ENCODE results near the gene GADL1. TPM values are rescaled to one million over a fixed set of nuclear protein-coding genes. Genes with fewer than 3 reads are reported as not detected.

GADL1 gene
- total RNA-seq, 1 experiment from 2014 or later = not detected

DNA sequence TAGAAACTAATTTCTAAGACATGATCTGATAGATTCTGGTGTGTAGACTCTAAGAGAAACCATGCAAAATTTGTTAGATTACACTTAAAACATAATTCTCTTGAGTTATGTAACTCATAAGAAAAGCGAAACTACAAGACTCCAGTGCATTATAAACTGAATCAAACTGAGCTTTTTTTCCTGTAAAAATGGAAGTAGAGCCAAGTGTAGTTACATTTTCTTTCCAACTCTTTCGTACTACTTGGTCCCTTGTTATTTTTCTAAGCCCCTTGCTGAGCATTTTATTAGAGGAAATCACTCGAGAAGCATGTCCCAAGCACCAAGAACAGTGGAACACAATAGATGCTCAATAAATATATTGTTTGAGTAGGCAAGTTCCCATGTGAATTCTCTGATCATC, 130.2 kb downstream of the GADL1 start:
- RAD21 ChIA-PET (ENCODE audit: low non-redundant PET in 1 of 2, low total read pairs in 2 of 2, uncharacterized antibody in 2 of 2, unreplicated experiment in 2 of 2) = no interaction called here
- H3K4me3 ChIP-seq (replicated peaks in 1 of 2; ENCODE audit: low read depth in 1 of 2, low read length in 2 of 2) = no peak overlapping the region
- H3K9me2 ChIP-seq (ENCODE audit: insufficient read depth) = no peaks in the 10 kb centered on the region
- no peaks in the 10 kb centered on the region for H4K20me1 ChIP-seq (ENCODE audit: insufficient read depth)
- CTCF ChIA-PET = no interaction called here
- TF ChIP-seq RAD21 (IDR thresholded peaks at IDR 0.05; ENCODE audit: low read depth) (no peak), SRF (IDR thresholded peaks at IDR 0.05; ENCODE audit: low read depth) (no peak), POLR2AphosphoS5 (IDR thresholded peaks at IDR 0.05; ENCODE audit: low read depth, low read length) (no peak), SIN3A (IDR thresholded peaks at IDR 0.05; ENCODE audit: low read depth) (no peak), POLR2A (IDR thresholded peaks at IDR 0.05; ENCODE audit: borderline replicate concordance, extremely low read depth, insufficient read depth, insufficient read length) (no peak), CBX3 (IDR thresholded peaks at IDR 0.05; ENCODE audit: low read depth) (no peak)
- TF ChIP-seq, protein P1, sequence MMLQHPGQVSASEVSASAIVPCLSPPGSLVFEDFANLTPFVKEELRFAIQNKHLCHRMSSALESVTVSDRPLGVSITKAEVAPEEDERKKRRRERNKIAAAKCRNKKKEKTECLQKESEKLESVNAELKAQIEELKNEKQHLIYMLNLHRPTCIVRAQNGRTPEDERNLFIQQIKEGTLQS (IDR thresholded peaks at IDR 0.05) = no peak
- TF ChIP-seq, protein P2, sequence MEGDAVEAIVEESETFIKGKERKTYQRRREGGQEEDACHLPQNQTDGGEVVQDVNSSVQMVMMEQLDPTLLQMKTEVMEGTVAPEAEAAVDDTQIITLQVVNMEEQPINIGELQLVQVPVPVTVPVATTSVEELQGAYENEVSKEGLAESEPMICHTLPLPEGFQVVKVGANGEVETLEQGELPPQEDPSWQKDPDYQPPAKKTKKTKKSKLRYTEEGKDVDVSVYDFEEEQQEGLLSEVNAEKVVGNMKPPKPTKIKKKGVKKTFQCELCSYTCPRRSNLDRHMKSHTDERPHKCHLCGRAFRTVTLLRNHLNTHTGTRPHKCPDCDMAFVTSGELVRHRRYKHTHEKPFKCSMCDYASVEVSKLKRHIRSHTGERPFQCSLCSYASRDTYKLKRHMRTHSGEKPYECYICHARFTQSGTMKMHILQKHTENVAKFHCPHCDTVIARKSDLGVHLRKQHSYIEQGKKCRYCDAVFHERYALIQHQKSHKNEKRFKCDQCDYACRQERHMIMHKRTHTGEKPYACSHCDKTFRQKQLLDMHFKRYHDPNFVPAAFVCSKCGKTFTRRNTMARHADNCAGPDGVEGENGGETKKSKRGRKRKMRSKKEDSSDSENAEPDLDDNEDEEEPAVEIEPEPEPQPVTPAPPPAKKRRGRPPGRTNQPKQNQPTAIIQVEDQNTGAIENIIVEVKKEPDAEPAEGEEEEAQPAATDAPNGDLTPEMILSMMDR (IDR thresholded peaks at IDR 0.05 in 2 of 3, conservative IDR thresholded peaks at IDR 0.05 in 1 of 3; ENCODE audit: borderline replicate concordance in 1 of 3, insufficient read depth in 1 of 3, low read depth in 2 of 3, low read length in 2 of 3) = no peak
- TF ChIP-seq, protein P3, sequence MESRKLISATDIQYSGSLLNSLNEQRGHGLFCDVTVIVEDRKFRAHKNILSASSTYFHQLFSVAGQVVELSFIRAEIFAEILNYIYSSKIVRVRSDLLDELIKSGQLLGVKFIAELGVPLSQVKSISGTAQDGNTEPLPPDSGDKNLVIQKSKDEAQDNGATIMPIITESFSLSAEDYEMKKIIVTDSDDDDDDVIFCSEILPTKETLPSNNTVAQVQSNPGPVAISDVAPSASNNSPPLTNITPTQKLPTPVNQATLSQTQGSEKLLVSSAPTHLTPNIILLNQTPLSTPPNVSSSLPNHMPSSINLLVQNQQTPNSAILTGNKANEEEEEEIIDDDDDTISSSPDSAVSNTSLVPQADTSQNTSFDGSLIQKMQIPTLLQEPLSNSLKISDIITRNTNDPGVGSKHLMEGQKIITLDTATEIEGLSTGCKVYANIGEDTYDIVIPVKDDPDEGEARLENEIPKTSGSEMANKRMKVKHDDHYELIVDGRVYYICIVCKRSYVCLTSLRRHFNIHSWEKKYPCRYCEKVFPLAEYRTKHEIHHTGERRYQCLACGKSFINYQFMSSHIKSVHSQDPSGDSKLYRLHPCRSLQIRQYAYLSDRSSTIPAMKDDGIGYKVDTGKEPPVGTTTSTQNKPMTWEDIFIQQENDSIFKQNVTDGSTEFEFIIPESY (IDR thresholded peaks at IDR 0.05; ENCODE audit: extremely low read depth, insufficient replicate concordance, low read length) = no peak
- H3K4me1 ChIP-seq (ENCODE audit: control insufficient read depth in 1 of 2, insufficient read depth in 2 of 2, low read length in 2 of 2) = no peaks in the 10 kb centered on the region
- no peaks in the 10 kb centered on the region for H3K36me3 ChIP-seq (ENCODE audit: control insufficient read depth in 1 of 2, insufficient read depth in 2 of 2, low read length in 2 of 2)
- H3K27me3 ChIP-seq (ENCODE audit: insufficient read depth, low read length) = no peaks in the 10 kb centered on the region
- H3K27ac ChIP-seq (ENCODE audit: low read depth, low read length) = no peak overlapping the region
- no peak for DNase-seq (ENCODE audit: low read depth, low spot score)
- H3K9ac ChIP-seq (ENCODE audit: low read length) = no peak overlapping the region
- intact Hi-C loops (cut with micrococcal nuclease) = no loop called here
- POLR2A ChIA-PET = no interaction called here
- ATAC-seq = no peak
- no peak overlapping the region for H2AFZ ChIP-seq (ENCODE audit: low read depth, low read length, poor library complexity, severe bottlenecking)
- no TSS peak for BruUV-seq (replicated peaks)
- no peak overlapping the region for H3K4me2 ChIP-seq (ENCODE audit: low read length)
- H3K79me2 ChIP-seq (ENCODE audit: insufficient read depth, low read length) = no peaks in the 10 kb centered on the region
- no peaks in the 10 kb centered on the region for H3K9me3 ChIP-seq (ENCODE audit: control insufficient read depth in 1 of 2, insufficient read depth in 1 of 2, low read depth in 1 of 2, low read length in 2 of 2)
